GM18520 (cell line): ENCODE measurements around the gene TCF4.

Source experiments
- ATAC-seq: cut with Tn5 transposase; IDR thresholded peaks from one replicate; pipeline ENCODE4 v1.9.1; 2021; ENCODE audit not compliant: unreplicated experiment

The TCF4 gene

DNA sequence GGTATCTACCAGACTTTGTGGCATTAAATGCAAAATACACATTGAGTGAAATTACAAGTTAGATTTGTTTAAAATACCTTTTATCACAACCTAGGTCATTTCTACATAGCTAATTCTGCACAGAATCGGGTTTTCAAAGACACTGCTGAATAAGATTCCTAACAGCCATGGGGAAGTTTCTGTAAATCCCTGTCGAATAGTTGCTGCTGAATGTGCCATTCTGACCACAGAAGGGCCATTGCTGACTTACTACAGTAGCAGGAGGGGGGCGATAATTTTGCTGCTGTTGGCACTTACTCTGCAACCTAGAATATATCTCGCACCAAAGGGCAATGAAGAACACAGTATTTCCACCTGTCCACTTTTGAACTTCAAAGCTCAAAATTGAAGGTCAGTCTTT lies 232.8 kb downstream of the TCF4 start:
- ATAC-seq, result no peak

DNA sequence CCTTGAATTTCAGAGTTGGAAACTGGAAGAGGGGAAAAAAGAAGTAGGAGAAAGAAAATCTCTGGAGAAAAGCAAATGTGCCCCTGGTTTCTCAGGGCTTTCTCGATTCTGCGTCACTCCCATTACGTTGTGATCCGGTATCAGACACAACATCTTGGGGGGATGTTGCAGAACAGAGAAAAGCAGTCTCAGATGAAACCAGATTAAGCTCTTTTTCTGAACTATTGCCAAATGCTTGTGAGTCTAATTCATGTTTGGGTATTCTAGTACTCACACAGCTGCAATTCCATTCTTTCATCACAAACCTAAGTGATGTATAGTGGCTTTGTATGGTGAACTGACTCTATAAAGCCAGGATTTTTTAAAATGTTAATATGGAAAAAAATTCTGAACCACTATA lies 233.2 kb downstream of the TCF4 start:
- ATAC-seq, result no peak

DNA sequence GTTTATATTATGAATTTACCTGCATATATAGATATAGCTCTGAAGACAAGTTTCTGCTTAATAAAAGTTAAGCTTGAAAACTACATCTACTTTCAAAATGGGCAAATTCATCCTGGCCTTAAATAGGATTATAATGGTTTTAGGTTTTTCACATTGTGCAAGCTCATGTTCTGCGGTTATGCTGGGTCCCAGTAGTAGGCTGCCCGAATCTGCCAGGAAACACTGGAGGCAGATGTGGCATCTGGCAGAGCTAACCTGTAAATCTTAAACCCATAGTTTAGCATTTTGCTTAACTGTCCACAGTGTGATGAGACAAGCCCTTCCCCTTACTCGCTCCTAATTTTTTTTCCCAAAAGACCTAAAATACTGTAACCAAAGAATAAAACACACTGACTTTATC lies 234.2 kb downstream of the TCF4 start:
- no peak for ATAC-seq

DNA sequence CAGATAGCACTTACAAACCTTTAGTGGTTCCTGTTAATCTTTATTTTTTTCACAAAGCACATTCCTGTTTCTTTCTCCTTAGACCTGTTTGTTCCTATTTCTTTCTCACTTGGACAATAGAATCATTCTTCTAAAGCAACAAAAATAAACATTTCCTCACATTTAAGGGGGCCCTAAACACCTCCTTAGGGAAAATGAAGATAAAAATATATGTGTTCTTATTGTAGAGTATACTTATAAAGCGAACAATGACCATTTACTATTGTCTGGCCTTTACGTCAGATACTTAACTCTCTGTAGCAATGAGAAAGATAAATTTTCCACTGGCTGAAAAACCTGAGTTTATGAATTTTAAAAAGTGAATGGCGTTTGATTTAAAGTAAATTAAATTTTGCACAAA lies 234.6 kb downstream of the TCF4 start:
- no peak for ATAC-seq

DNA sequence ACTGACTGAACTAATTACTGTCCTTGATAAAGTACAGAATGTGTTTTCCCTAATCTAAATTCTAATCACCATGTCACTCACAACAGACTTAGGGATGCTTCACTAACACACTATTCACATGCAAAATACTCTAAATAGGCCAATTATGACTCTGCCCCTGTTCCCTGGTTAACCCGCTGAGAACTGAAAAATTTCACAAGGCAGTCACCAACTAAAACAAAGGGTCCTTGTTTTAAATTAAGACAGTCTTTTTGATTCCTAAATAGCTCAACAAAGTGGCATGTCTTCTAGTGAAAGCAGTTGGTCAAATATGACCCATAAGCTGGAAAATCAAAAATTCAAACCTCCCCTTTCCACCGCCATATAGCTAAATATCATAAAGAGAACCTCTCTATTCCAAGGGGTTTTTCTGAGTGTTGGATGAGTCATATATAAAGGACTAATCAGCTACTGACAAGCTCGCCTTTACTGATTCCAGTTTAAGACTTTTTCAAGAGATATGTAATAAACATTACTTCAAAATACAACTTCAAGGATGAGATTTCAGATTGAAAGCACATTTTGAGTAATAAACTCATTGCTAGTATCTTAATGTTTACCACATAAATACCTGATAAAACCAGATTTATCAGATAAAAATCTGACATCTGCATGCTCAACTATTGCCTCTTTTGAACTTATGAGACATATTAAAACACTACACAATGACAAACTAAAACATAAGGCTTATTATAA lies 235.8 kb downstream of the TCF4 start:
- ATAC-seq, result peak; percentile 50

- ATAC-seq, result no peak
Observed at GRCh38 chr18:55351241-55351691, 236.7 kb downstream of the TCF4 start.

GRCh38 chr18:55349685-55350084 lies 238.3 kb downstream of the TCF4 start:
- ATAC-seq, result no peak

GRCh38 chr18:55346961-55347740 lies 240.8 kb downstream of the TCF4 start:
- ATAC-seq, result no peak

- no peak for ATAC-seq
Observed at GRCh38 chr18:55346387-55346786, 241.6 kb downstream of the TCF4 start.

DNA sequence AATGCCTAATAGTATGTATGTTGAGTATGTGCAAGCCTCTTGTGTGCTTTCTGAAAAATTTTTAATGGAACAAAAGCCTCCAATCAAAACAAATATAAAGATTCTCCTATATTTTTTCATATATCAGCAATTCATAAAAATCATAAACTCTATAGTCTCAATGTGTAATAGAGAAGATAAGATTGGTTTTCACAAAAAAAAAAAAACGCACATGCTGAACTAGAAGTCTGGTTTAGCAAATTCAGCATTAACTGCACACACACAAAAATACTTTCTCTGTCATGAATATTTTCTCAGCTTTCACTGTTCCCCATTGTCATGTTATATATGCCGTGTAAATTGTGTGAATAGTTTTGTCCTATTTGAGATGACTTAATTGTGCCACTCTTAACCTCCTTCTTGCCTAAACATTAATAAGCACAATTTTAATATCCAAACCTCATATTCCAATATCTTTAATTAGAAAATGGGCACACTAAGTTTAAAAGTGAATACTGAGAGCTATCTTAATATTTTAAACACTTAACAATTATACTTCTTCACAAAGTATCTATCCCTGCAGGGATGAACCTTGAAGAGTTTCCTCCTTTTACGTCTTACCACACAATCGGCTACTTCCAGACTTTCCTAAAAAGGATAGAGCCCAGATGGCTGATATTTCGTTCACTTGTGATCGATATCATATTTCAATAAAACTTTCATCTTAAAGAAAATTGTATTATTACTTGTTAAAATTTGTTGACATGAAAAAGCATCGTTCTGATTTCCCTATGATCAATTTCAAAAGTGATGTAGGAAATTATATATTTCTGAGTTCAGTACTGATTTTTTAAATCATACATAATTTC lies 242.7 kb downstream of the TCF4 start:
- ATAC-seq, result no peak

GRCh38 chr18:55343396-55344073 lies 244.5 kb downstream of the TCF4 start:
- no peak for ATAC-seq

- ATAC-seq, result no peak
Observed at GRCh38 chr18:55340998-55341397, 247.0 kb downstream of the TCF4 start.

- no peak for ATAC-seq
Observed at GRCh38 chr18:55339990-55340389, 248.0 kb downstream of the TCF4 start.

- ATAC-seq, result no peak
Observed at GRCh38 chr18:55338978-55339650, 248.9 kb downstream of the TCF4 start.

GRCh38 chr18:55337908-55338521 lies 250.0 kb downstream of the TCF4 start:
- no peak for ATAC-seq

DNA sequence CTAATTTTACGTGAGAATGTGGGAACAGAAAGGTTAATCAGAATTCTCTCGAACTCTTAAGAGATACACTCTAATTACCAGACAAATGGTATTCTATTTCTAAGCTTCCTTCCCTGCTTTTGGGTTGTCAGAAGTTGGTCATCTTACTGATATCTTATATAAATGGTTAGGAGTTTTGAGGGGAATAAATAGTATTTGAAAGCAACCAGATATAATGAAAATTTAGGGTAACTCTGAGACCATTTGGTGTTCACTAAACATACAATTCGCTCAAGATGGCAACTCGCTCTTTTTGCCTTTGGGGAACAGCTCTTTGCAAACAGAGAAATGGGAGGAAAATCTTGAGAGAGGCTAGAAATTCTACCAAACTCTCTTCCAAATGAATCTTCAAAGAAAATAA lies 250.9 kb downstream of the TCF4 start:
- no peak for ATAC-seq

- ATAC-seq, result no peak
Observed at GRCh38 chr18:55336438-55337100, 251.4 kb downstream of the TCF4 start.

- ATAC-seq, result no peak
Observed at GRCh38 chr18:55334875-55335274, 253.1 kb downstream of the TCF4 start.

GRCh38 chr18:55331301-55331700 lies 256.7 kb downstream of the TCF4 start:
- ATAC-seq, result no peak
